Measurements from ENCODE around the gene ZNF710. TPM values are rescaled to one million over a fixed set of nuclear protein-coding genes. Genes with fewer than 3 reads are reported as not detected.

The ZNF710 gene
- total and polyA plus RNA-seq, 2 of the 4 experiments (the other 2 are of a cell fraction): 7.6 to 8.2 TPM

DNA sequence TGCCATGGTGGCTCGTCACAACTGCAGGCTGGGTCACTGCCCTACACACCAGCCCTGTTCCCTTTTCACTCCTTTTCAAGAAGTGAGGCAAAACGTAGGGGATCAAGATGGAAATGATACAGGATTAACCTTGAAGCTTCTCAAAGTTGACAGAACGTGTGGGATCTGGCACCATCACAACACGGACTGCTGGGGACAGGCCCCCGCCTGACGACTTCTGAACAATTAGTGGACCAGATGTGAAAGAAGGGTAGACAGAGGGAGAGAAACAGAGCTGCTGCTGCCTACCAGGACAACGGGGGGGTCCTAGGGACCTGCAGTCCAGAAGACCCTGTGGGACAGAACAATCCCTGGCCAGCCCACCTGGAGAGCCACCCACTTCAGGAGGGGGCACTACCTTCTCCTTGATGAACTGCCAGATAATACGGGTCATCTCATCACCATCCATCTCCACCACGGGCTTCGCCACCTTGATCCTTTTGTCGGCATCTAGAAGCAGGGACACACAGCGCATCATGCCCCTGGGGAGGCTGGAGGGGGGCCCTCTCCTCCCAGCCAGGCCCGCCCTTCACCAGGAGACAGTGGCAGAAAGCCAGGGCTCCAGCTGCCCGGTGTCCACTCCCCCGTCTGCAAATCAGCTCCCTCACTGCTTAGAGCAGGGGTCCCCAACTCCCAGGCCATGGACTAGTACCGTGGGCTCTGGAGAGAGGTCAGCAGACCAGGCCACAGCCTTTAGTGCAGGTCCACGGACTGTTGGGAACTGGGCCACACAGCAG is 90.2 kb downstream of the ZNF710 start:
- no peak overlapping the region for H2BK5ac ChIP-seq (ENCODE audit: low read depth, low read length, poor library complexity, severe bottlenecking)
- ChIA-PET CTCF (no interaction called here), POLR2A (ENCODE audit: unreplicated experiment) (interaction anchor here (0.5 kb wide), 1 partner anchor 175 kb away, joined by 3 read pairs; no protein-coding TSS in a partner anchor)
- no peaks in the 10 kb centered on the region for H3K9me3 ChIP-seq (ENCODE audit: control insufficient read depth, insufficient read depth, low read length)
- H3K56ac ChIP-seq (ENCODE audit: extremely low read depth, insufficient read depth, low read length): no peak overlapping the region
- TF ChIP-seq MXI1 (IDR thresholded peaks at IDR 0.05; ENCODE audit: borderline replicate concordance, low read depth, low read length): no peak
- TF ChIP-seq, protein P1, sequence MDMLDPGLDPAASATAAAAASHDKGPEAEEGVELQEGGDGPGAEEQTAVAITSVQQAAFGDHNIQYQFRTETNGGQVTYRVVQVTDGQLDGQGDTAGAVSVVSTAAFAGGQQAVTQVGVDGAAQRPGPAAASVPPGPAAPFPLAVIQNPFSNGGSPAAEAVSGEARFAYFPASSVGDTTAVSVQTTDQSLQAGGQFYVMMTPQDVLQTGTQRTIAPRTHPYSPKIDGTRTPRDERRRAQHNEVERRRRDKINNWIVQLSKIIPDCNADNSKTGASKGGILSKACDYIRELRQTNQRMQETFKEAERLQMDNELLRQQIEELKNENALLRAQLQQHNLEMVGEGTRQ (IDR thresholded peaks at IDR 0.05; ENCODE audit: low read depth, low read length): no peak
- TF ChIP-seq, protein P2, sequence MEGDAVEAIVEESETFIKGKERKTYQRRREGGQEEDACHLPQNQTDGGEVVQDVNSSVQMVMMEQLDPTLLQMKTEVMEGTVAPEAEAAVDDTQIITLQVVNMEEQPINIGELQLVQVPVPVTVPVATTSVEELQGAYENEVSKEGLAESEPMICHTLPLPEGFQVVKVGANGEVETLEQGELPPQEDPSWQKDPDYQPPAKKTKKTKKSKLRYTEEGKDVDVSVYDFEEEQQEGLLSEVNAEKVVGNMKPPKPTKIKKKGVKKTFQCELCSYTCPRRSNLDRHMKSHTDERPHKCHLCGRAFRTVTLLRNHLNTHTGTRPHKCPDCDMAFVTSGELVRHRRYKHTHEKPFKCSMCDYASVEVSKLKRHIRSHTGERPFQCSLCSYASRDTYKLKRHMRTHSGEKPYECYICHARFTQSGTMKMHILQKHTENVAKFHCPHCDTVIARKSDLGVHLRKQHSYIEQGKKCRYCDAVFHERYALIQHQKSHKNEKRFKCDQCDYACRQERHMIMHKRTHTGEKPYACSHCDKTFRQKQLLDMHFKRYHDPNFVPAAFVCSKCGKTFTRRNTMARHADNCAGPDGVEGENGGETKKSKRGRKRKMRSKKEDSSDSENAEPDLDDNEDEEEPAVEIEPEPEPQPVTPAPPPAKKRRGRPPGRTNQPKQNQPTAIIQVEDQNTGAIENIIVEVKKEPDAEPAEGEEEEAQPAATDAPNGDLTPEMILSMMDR (conservative IDR thresholded peaks at IDR 0.05; ENCODE audit: low read depth, low read length): no peak
- no peak for TF ChIP-seq MAFK (IDR thresholded peaks at IDR 0.05; ENCODE audit: low read depth, low read length)
- TF ChIP-seq RAD21 (IDR thresholded peaks at IDR 0.05; ENCODE audit: low read length): no peak
- H3K27me3 ChIP-seq (ENCODE audit: control insufficient read depth, insufficient read depth, low read length): no peaks in the 10 kb centered on the region
- H3K18ac ChIP-seq (ENCODE audit: low read depth, low read length): no peak overlapping the region
- no peak overlapping the region for H4K8ac ChIP-seq (ENCODE audit: low read depth in 2 of 2, low read length in 2 of 2)
- no peak overlapping the region for H2AFZ ChIP-seq (replicated peaks; ENCODE audit: low read length, poor library complexity)
- peaks cover 2% of the 10 kb centered on the region; the same call in 1 of the 2 replicates for H3K4me1 ChIP-seq (ENCODE audit: control insufficient read depth, insufficient read depth, low read length)
- H2AK9ac ChIP-seq (replicated peaks; ENCODE audit: low read depth, low read length, poor library complexity): no peak overlapping the region
- dilution Hi-C loops (cut with HindIII; ENCODE audit: low sequenced_read_pairs, unreplicated experiment) (no loop called here), intact Hi-C loops (cut with micrococcal nuclease) (no loop called here), in situ Hi-C loops (cut with MboI; ENCODE audit: low sequenced_read_pairs) (no loop called here)
- ATAC-seq (ENCODE audit: low read depth) (no peak), DNase-seq (no peak)
- H4K20me1 ChIP-seq (ENCODE audit: insufficient read depth, low read length): peaks cover 20% of the 10 kb centered on the region; the same call in 1 of the 2 replicates
- no peak overlapping the region for H3K23ac ChIP-seq (ENCODE audit: low read depth, low read length)
- no peak overlapping the region for H2BK15ac ChIP-seq (ENCODE audit: low read depth, low read length)
- no peak overlapping the region for H4K5ac ChIP-seq (ENCODE audit: low read depth, low read length)
- H3K9ac ChIP-seq (ENCODE audit: low read depth, low read length): no peak overlapping the region
- H3K14ac ChIP-seq (replicated peaks; ENCODE audit: low read depth, low read length): no peak overlapping the region
- no peak overlapping the region for H2AK5ac ChIP-seq (ENCODE audit: low read depth, low read length)
- H3K9me1 ChIP-seq (ENCODE audit: insufficient read depth, low read length): peaks cover 8% of the 10 kb centered on the region
- 80% methylated on average over 5 of the region's 17 CpGs; no CpG with 5 or more reads in 1 of the 2 experiments for WGBS, 2 experiments (ENCODE audit: extremely low coverage in 2 of 2, insufficient read length in 1 of 2)
- no peak overlapping the region for H3K4me2 ChIP-seq (ENCODE audit: low read depth, low read length)
- peaks cover 35% of the 10 kb centered on the region for H3K36me3 ChIP-seq (ENCODE audit: control insufficient read depth, insufficient read depth, low read length)
- H4K91ac ChIP-seq (ENCODE audit: insufficient read depth, low read depth, low read length): no peak overlapping the region
- no peak overlapping the region for H3K27ac ChIP-seq (ENCODE audit: insufficient read depth, low read length)
- H3K4ac ChIP-seq (ENCODE audit: low read depth, low read length): no peak overlapping the region
- no TSS peak for BruUV-seq (replicated peaks)
- H2BK20ac ChIP-seq (ENCODE audit: low read depth, low read length): no peak overlapping the region
- peaks cover 25 to 61% of the 10 kb centered on the region in 2 experiments for H3K79me1 ChIP-seq (ENCODE audit: low read depth in 1 of 2, low read length in 2 of 2)
- no peak overlapping the region for H2BK120ac ChIP-seq (ENCODE audit: low read depth, low read length)
- no peak overlapping the region for H3K4me3 ChIP-seq (ENCODE audit: insufficient read depth, low read depth, low read length)
